ENCODE measurements around the gene FHOD3.

Gene FHOD3

DNA sequence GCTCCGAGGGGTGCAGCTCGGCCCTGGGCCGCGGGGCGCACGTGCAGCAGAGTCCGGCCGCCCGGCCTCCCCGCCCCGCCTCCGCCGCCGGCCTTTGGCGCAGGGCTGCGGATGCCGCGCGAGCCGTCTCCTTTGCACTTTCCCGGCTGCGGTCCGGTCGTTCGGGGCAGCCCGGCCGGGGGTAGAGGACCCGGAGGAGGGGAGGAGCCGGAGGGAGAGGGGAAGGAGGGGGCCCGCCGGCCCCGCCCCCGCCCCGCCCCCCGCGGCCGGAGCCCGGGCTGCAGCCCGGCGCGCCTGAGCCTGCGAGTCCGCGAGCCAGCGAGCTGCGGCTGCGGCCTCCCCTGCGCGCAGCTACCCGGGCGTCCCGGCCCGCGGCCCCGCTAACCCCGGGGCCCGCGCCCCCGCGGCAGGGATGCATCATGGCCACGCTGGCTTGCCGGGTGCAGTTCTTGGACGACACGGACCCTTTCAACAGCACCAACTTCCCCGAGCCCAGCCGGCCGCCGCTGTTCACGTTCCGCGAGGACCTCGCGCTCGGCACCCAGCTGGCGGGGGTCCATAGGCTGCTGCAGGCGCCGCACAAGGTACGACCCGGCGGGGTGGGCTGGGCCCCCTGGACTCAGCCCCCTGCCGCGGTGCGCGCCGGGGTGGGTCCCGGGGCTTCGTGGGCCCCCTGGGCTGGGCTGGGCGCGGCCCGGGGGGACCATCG is at the start of gene FHOD3:
FHOD3 (plus strand) TSS at position 297 of the 709 bp plus-strand sequence; CDS start at position 420, 123 bp downstream.
- no peak for DNase-seq (ENCODE audit: low read depth in 2 of 2, low spot score in 1 of 2)

GRCh38 chr18:36249392-36249791 is 48.1 kb upstream of the FHOD3 start:
- DNase-seq (ENCODE audit: low read depth in 2 of 2, low spot score in 1 of 2) = no peak

DNA sequence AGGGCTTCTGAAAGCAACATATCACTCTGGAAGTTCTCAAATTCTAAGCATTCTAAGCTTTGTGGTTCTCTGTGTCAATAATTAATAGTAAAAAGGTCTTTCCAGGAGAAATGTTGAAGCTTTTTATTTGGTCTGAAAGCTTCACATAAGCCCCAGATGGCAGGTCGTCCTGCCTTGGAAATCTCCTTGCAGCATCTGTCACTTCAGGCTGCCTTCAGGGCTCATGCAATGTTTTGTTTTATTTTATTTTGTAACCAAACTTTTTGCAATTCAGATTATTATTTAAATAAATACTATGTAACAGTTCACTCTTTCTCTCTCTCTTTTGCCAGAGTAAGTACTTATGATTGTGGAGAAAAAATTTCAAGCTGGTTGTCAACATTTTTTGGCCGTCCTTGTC is 46.7 kb upstream of the FHOD3 start:
- DNase-seq (ENCODE audit: low read depth in 2 of 2, low spot score in 1 of 2) = no peak

DNA sequence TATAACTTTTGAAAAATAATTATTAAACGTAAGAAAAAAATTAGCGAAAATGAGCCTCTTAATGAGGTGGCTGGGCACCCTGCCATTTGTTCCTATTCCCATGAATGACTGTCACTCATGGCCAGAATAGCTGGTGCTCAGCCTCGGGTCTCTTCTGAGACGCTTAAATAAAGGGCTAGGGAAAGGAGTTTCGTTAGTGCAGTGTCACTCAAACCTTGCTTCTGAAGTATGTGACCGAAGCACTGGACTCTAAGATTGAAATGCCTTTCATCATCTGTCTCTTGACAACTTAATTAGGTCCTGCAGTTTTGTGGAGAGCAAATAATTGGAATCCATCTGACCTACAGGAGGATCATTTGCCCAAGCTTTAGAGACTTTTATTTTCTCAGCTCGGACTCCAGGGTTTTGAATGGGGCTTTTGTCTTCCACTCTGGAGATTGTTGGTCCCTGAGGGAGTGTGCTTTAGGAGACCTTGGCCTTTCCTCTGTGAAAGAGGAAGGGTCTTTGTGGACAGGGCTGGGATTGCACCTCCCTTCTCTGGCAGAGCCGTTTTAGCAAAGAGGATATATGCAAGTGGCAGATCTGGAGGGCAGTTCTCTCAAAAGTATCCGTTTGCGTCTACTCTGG is 42.3 kb upstream of the FHOD3 start:
- no peak for DNase-seq (ENCODE audit: low read depth in 2 of 2, low spot score in 1 of 2)

- DNase-seq (ENCODE audit: low read depth in 2 of 2, low spot score in 1 of 2) = no peak
Observed at GRCh38 chr18:36256094-36256493, 41.4 kb upstream of the FHOD3 start.

- no peak for DNase-seq (ENCODE audit: low read depth in 2 of 2, low spot score in 1 of 2)
Observed at GRCh38 chr18:36262971-36263370, 34.5 kb upstream of the FHOD3 start.

- no peak for DNase-seq (ENCODE audit: low read depth in 2 of 2, low spot score in 1 of 2)
Observed at GRCh38 chr18:36264283-36264682, 33.2 kb upstream of the FHOD3 start.

GRCh38 chr18:36265015-36265414 is 32.5 kb upstream of the FHOD3 start:
- no peak for DNase-seq (ENCODE audit: low read depth in 2 of 2, low spot score in 1 of 2)

DNA sequence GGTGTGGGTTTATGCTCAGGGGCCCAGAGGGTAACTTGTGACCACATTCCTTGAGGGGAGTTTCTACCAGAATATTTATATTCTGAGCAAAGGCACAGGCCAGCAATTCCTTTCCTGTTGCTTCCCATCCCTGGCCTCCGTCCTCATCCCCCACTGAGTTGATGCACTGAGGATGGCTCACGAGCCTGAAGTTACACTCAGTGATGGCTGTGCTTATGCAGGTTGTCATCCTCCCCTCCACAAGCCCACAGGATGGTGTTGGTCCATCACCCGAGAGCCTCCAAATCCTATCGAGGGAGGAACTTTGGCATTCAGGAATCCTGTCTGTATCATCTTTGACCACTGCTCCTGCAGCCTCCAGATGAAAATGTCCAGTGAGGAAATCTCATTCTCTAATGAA is 28.4 kb upstream of the FHOD3 start:
- no peak for DNase-seq (ENCODE audit: low read depth in 2 of 2, low spot score in 1 of 2)

- no peak for DNase-seq (ENCODE audit: low read depth in 2 of 2, low spot score in 1 of 2)
Observed at GRCh38 chr18:36271153-36271552, 26.4 kb upstream of the FHOD3 start.

- no peak for DNase-seq (ENCODE audit: low read depth in 2 of 2, low spot score in 1 of 2)
Observed at GRCh38 chr18:36273347-36273746, 24.2 kb upstream of the FHOD3 start.

GRCh38 chr18:36274083-36274715 is 23.3 kb upstream of the FHOD3 start:
- no peak for DNase-seq (ENCODE audit: low read depth in 2 of 2, low spot score in 1 of 2)

GRCh38 chr18:36275561-36275960 is 22.0 kb upstream of the FHOD3 start:
- DNase-seq (ENCODE audit: low read depth in 2 of 2, low spot score in 1 of 2) = no peak

DNA sequence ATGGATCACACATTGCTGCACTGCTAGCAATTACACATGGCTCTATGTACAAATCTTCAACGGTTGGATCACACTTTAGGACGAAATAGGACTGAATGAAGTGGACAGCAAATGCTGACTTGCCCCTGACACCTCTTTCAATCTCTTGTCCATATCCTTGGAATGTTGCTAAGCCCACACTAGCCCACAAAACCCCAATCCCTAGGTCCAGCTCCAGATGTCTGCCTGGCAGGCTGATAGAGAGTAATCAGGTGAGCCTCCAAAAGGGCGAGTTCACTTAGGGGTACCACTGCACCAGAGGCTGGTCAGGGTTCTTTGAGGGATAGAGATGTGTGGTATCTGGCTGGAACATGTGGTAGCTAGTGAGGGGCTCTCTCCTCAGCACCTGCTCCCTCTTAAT is 18.5 kb upstream of the FHOD3 start:
- no peak for DNase-seq (ENCODE audit: low read depth in 2 of 2, low spot score in 1 of 2)

- DNase-seq (ENCODE audit: low read depth in 2 of 2, low spot score in 1 of 2) = no peak
Observed at GRCh38 chr18:36281936-36282335, 15.6 kb upstream of the FHOD3 start.

DNA sequence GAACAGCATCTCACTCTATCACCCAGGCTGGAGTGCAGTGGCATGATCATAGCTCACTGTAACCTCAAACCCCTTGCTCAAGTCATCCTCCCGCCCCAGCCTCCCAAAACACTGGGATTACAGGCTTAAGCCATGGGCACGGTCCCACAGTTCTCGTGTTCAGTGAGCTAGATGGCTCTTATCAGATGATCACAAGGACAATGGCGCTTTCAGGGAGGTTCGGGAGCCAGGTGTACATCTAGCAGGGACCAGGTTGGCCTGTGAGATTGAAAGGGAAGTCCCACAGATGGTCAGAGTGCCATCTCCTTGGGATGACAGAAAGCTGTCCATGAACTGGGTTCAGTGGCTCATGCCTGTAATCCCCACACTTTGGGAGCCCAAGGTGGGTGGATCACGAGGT is 14.1 kb upstream of the FHOD3 start:
- no peak for DNase-seq (ENCODE audit: low read depth in 2 of 2, low spot score in 1 of 2)

GRCh38 chr18:36284268-36284667 is 13.2 kb upstream of the FHOD3 start:
- no peak for DNase-seq (ENCODE audit: low read depth in 2 of 2, low spot score in 1 of 2)

- peak in 1 of 2 donors; percentile 7 for DNase-seq (ENCODE audit: low read depth in 2 of 2, low spot score in 1 of 2)
Observed at GRCh38 chr18:36284671-36285295, 12.7 kb upstream of the FHOD3 start.

GRCh38 chr18:36287653-36288052 is 9.9 kb upstream of the FHOD3 start:
- DNase-seq (ENCODE audit: low read depth in 2 of 2, low spot score in 1 of 2) = no peak

GRCh38 chr18:36288689-36289088 is 8.8 kb upstream of the FHOD3 start:
- no peak for DNase-seq (ENCODE audit: low read depth in 2 of 2, low spot score in 1 of 2)

DNA sequence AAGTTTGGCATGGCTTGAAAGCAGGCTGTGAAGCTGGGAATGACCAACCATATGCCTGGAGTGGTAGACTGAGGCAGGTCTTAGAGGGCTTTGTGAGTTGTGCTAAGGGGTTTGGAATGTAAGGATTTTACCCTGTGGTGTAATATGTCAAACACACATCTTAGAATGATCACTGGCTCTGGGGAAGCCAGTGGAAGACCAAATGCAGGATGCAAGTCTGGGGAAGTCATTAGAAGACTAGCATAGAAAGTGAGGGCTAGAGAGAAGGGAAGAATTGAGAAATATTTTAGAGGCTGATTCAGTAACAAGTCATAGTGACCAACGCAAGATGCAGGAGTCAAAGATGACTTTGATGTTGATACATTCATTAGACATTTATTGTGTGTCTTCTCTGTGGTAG is 3.5 kb upstream of the FHOD3 start:
- no peak for DNase-seq (ENCODE audit: low read depth in 2 of 2, low spot score in 1 of 2)

DNA sequence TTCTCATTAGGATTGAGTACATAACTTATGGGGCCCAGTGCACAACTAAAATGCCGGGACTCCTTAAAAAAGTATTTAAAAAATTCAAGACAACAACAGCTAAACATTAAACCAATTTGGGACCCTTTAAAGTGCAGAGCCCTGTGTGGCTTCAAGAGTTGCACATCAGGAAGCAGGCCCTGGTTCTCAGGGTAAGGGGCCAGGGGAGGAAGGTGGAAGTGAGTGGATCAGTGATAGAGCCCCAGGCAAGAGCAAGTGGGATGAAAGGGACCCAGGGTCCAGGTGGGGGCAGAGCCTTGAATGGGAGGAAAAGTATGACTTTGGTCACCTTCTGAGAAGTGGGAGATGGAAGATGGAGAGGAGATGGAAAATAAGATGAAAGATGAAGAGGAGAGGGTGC is 2.3 kb upstream of the FHOD3 start:
- no peak for DNase-seq (ENCODE audit: low read depth in 2 of 2, low spot score in 1 of 2)

Data from stimulated activated CD8-positive, alpha-beta memory T cell treated with anti-CD3 and anti-CD28 coated beads, Interleukin-4, amount 100 ng/mL, for 1 hour (primary cell).